GM12801 (cell line): ENCODE results near the gene RND3.

ENCODE experiments used
- CTCF ChIP-seq: IDR thresholded peaks from one replicate; pipeline ENCODE4 v1.5.1; 2011; ENCODE audit warnings: control low read depth; ENCODE audit not compliant: insufficient read length; ENCODE audit errors: extremely low read depth

Gene RND3

GRCh38 chr2:150483532-150483931, 3.9 kb downstream of the RND3 start:
- TF ChIP-seq CTCF = no peak

DNA sequence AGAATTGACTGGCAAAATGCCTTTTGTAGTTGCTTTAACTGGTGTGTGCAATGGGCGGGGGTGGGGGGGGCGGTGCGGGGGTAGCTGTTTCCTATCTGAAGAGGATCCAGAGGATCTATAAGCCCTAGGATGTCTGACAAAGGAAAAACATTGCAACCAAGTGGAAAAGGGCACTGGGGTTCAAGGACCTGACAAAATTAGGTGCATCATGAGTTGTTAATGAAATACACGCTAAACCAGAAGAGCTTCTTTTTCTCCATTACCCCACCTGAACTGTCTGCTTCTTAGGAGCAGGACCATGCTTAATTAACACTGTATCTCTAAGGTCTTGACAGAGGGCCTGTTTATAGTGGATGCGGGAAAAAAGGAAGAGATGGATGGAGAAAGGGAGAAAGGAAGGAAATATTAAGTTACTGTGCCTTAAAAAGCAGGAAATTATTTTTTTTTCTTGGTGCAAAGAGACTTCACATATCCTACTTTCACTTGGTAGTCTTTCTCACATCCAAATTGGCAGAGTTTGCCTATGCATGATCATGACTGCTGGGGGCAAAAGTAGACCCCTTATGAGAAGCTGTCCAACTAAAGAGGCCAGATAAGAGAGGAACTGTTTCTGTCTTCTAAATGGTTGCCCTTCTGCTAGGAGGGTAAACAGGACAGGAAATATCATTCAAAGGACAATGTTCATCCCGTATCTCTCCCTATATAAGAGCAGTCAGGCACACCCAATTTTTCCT, 4.6 kb downstream of the RND3 start:
- TF ChIP-seq CTCF = no peak

- no peak for TF ChIP-seq CTCF
Observed at GRCh38 chr2:150482111-150482510, 5.4 kb downstream of the RND3 start.

DNA sequence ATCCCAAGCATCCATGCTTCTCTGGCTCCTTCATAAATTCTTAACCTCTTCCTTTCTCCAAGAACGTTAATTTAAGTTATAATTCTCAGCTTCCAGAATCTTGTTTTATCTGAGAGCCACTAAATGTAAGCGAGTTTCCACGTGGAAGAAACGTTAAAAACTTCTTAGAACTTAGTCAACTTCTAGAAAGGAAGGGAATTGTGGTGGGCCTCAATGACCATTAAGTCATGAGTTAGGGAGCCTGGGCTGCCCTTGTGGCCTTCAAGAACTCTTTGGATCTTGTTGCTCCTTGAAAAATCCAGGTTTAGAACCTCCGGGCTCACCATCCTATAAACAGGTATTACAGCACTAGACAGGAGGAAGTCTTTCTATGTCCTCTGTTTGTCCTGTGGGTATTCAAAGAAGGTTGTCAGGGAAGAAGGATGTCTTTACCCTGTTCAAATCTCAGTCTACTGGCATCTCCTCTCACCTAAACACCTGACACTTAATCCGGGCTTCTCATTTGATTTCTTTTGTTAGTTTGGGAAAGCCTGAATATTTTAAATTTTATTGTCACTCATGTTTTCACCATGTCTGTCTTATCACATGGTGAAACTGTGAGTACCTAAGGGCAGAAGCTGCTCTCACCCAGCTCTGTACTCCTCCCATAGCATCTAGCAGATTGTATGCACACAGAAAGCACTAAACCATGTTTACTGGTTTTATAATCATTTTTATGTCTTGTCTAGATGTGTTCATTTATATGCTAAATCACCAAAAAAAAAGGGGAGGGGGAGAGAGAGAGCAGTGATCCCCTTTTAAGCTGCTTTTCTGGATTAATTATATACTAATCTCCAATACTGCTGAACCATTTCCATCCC, 6.3 kb downstream of the RND3 start:
- no peak for TF ChIP-seq CTCF

DNA sequence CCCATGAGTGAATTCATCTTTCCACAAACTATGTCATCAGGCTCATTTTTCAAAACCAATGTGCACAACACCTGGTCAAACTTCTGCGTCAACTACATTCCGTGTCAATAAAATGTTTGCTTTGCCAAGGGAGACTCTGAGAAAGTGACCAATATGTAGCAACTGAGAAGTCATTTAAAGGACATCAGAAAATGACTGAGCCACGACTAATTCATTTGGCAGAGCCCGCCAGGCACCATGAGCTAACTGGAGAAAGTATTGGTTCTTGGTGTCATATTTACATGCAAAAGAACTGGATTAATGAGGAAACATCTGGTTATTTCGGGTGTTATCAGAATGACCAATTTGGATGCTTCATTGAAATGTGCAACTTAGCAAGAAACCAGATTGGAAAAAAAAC, 7.2 kb downstream of the RND3 start:
- no peak for TF ChIP-seq CTCF

- TF ChIP-seq CTCF = no peak
Observed at GRCh38 chr2:150479075-150479915, 8.2 kb downstream of the RND3 start.
